ENCODE data around the gene GNAZ.

Gene GNAZ

DNA sequence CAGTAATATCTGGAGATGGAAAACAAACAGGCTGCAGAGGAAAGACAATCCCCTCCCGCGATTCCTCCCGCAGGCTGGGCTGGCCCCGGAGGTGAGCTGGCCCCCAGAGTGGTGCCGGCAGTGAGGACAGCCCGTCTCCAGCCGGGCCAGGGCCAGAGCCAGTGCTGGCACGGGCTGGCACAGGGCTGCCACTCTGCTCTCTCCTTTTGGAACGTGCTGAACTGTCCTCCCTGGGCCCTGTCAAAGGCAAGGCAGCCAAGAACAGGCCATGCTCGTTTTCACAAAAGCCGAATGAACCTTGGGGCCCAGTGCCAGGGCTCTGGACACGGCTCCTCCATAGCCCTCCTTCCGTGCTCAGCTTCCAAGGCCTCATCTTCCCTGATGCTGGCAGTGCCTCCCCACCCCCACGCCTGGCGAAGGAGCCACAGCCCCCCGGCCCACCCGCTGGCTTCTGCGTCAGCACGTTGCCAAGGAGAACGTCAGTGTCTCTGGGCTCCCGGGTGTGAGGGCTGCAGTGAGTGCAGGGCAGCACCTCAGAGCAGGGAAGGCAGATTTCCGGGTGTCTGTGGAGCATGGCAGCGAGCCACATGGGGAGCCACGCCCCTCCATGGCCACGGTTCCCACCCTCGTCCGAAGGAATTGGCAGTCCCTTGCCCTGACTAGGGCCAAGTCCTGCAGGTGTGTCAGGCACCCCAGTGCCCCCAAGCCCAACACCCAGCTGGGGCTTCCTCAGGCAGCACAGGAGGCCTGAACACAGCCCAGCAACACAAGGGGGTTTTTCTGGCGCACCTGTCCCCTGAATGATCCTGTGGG lies 28.6 kb downstream of the GNAZ start:
- in situ Hi-C loops (cut with HindIII; ENCODE audit: low sequenced_read_pairs): no loop called here
- peak; percentile 31 for DNase-seq (ENCODE audit: low read depth, low spot score)
- no peak for TF ChIP-seq CTCF (IDR thresholded peaks at IDR 0.05; ENCODE audit: low read depth, low read length)
- H3K4me3 ChIP-seq (ENCODE audit: low read depth, low read length): no peak overlapping the region

DNA sequence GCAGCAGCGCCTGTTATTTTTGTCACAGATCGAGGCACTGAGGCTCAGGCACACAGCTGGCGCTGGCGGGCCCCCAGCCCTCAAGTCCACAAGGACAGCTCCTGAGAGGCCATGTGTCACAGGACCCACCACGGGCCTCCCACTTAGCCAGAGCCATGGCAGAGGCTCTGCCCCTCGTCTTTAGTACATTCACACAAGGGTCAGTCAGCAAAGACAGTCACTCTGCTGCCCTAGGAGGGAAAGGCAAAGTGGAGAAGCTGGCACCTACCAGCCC lies 29.1 kb downstream of the GNAZ start:
- no peak for TF ChIP-seq CTCF (IDR thresholded peaks at IDR 0.05; ENCODE audit: low read depth, low read length)
- in situ Hi-C loops (cut with HindIII; ENCODE audit: low sequenced_read_pairs): no loop called here
- DNase-seq (ENCODE audit: low read depth, low spot score): no peak
- no peak overlapping the region for H3K4me3 ChIP-seq (ENCODE audit: low read depth, low read length)

- no peak for TF ChIP-seq CTCF (IDR thresholded peaks at IDR 0.05; ENCODE audit: low read depth, low read length)
- no peak for DNase-seq (ENCODE audit: low read depth, low spot score)
- H3K4me3 ChIP-seq (ENCODE audit: low read depth, low read length): no peak overlapping the region
- in situ Hi-C loops (cut with HindIII; ENCODE audit: low sequenced_read_pairs): no loop called here
Measured at GRCh38 chr22:23100124-23100801, 29.9 kb downstream of the GNAZ start.

GRCh38 chr22:23101524-23101923 lies 31.2 kb downstream of the GNAZ start:
- in situ Hi-C loops (cut with HindIII; ENCODE audit: low sequenced_read_pairs): no loop called here
- TF ChIP-seq CTCF (IDR thresholded peaks at IDR 0.05; ENCODE audit: low read depth, low read length): no peak
- no peak for DNase-seq (ENCODE audit: low read depth, low spot score)
- no peak overlapping the region for H3K4me3 ChIP-seq (ENCODE audit: low read depth, low read length)

DNA sequence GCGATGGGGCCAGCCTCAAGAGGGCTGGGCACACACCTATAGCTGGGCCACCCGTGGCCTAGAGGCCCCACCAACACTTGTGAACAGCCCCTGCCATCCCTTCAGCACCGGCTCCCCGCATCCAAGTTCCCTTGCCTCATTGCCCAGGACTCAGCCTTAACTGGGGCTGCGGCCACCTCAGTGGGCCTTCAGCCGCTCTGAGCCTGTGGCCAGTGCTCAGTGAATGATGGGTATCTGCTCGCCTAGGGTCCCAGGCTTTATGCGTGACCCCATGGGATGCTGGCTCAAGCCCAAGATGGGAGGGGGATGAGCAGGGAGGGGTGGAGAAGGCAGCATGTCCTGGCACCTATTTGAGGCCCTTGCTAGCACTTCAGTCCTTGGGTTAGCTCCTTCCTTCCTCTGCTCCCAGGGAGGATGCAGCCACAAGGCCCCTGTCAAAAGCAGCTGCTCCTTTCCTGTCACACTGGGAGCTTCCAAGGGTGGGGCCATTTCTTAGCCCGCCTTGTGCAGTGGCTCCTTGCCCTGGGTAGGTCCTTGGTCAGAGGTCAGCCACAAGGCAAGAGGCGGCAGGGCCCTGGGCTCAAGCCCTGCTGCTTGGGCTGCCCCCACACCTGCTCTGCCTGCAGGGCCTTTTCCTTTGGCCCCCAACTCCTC lies 31.8 kb downstream of the GNAZ start:
- in situ Hi-C loops (cut with HindIII; ENCODE audit: low sequenced_read_pairs): no loop called here
- no peak overlapping the region for H3K4me3 ChIP-seq (ENCODE audit: low read depth, low read length)
- DNase-seq (ENCODE audit: low read depth, low spot score): no peak
- no peak for TF ChIP-seq CTCF (IDR thresholded peaks at IDR 0.05; ENCODE audit: low read depth, low read length)

- in situ Hi-C loops (cut with HindIII; ENCODE audit: low sequenced_read_pairs): no loop called here
- TF ChIP-seq CTCF (IDR thresholded peaks at IDR 0.05; ENCODE audit: low read depth, low read length): no peak
- no peak for DNase-seq (ENCODE audit: low read depth, low spot score)
- H3K4me3 ChIP-seq (ENCODE audit: low read depth, low read length): no peak overlapping the region
Measured at GRCh38 chr22:23102776-23103175, 32.5 kb downstream of the GNAZ start.
